Measurements from ENCODE around the gene ABHD1.
"Not testable (repeated sequence)": the region's sequence is repeated elsewhere in the genome, so short reads cannot be mapped to it uniquely, and the experiment has no call there.

ABHD1 gene

DNA sequence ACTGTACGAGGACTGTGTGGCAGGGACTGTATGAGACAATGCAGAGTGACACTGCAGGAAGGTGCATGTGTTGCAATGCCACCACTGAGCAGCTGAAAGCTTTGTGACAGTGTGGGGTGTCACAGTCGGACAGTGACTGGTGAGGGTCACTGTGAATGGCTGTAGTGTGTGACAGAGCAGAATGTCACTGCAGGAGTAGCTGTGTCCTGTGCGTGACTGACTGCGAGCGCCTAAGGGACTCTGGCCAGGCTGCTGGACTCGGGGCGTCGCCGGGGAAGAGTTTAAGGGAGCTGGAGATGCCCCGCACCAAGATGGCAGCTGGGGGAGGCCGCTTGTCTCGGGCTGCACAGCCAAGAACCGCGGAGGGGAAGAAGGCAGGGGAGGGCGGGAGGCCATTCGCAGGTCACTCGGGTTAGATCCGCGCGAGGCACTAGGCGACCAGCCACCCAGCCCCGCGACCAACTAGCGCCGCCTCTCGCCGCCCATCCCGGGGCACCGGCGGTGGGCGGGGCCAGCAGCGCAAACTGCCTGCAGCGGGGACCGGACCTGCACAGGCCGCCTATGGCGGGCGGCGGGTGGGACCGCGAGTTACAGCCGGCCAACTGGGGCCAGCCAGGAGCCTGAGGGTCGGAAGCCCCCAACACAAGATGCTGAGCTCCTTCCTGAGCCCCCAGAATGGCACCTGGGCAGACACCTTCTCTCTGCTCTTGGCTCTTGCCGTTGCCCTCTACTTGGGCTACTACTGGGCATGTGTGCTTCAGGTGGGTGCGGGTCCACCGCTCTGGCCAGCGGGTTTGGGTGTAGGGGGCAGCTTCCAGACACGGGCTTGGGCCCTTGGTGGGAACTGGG, at the start of gene ABHD1:
Gene ABHD1 (plus strand): TSS at position 514 of the 849 bp plus-strand sequence. CDS start 134 bp downstream, at position 648.
- TF ChIP-seq SNAI2 (CRISPR knock-in tag; IDR thresholded peaks at IDR 0.05) (peak; percentile 16; the same call in 1 of the 2 replicates), RARB (CRISPR knock-in tag; IDR thresholded peaks at IDR 0.05) (no peak), CSDC2 (CRISPR knock-in tag; IDR thresholded peaks at IDR 0.05) (0 out of 2 replicates have a peak, but pooled peaks have one; percentile 26)
- peak; percentile 91 for ATAC-seq

DNA sequence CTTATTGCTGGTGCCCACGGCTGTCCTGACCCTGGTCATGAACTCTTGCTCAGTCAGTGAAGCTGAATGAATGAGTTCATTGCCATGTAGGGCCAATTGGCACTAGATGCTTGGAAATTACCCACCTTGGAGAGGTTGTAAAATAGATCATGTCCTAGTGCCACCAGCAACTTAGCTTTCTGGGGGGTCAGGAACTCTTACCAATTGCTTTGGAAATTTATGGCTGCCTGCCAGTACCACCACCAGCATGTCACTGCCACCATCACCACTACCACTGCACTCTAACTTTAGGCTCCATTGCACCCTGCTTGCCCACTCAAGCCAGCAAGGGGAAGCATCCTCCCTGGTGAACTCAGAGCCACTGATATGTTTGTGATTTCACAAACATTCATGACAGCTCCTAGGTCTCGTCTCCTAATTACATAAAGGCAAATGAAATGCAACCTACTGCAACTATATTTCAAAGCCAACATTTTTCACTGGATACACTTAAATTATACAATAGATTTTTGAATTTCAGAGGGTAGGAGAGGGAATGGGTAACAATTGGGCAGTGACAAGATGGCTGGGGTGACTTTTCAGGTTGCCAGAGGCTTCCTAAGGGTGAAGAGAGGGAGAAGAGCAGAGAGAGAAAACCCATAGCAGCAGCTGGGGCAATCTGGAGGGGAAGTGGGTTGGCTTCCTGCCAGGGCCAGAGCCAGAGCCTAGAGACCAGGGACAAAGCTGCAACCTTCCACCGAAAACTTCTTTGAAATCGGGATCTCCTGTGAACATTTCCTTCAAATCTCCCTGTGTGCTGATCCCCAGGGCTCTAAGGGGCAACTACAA, 48.7 kb upstream of the ABHD1 start:
- TF ChIP-seq ZNF70 (CRISPR knock-in tag; IDR thresholded peaks at IDR 0.05) (no peak), CSDC2 (CRISPR knock-in tag; IDR thresholded peaks at IDR 0.05) (no peak), BACH2 (CRISPR knock-in tag; IDR thresholded peaks at IDR 0.05; ENCODE audit: borderline replicate concordance) (no peak), RARB (CRISPR knock-in tag; IDR thresholded peaks at IDR 0.05) (no peak), ARNTL (CRISPR knock-in tag; IDR thresholded peaks at IDR 0.05; ENCODE audit: borderline replicate concordance, low read depth) (no peak), ZFP30 (CRISPR knock-in tag; IDR thresholded peaks at IDR 0.05) (no peak), ISL1 (CRISPR knock-in tag; IDR thresholded peaks at IDR 0.05) (no peak), ESRRG (CRISPR knock-in tag; IDR thresholded peaks at IDR 0.05) (no peak), PPARA (CRISPR knock-in tag; IDR thresholded peaks at IDR 0.05; ENCODE audit: borderline replicate concordance) (no peak), ZNF8 (CRISPR knock-in tag; IDR thresholded peaks at IDR 0.05) (no peak), ZFP3 (CRISPR knock-in tag; IDR thresholded peaks at IDR 0.05) (no peak), OSR1 (CRISPR knock-in tag; IDR thresholded peaks at IDR 0.05) (no peak), CSRNP3 (CRISPR knock-in tag; IDR thresholded peaks at IDR 0.05) (no peak), GLIS3 (CRISPR knock-in tag; IDR thresholded peaks at IDR 0.05) (no peak), TOX (CRISPR knock-in tag; IDR thresholded peaks at IDR 0.05; ENCODE audit: borderline replicate concordance) (no peak), SNAI2 (CRISPR knock-in tag; IDR thresholded peaks at IDR 0.05) (no peak), ZC3H10 (CRISPR knock-in tag; IDR thresholded peaks at IDR 0.05) (no peak), ZNF565 (CRISPR knock-in tag; conservative IDR thresholded peaks at IDR 0.05; ENCODE audit: low read depth) (no peak)
- TF ChIP-seq, protein P1, sequence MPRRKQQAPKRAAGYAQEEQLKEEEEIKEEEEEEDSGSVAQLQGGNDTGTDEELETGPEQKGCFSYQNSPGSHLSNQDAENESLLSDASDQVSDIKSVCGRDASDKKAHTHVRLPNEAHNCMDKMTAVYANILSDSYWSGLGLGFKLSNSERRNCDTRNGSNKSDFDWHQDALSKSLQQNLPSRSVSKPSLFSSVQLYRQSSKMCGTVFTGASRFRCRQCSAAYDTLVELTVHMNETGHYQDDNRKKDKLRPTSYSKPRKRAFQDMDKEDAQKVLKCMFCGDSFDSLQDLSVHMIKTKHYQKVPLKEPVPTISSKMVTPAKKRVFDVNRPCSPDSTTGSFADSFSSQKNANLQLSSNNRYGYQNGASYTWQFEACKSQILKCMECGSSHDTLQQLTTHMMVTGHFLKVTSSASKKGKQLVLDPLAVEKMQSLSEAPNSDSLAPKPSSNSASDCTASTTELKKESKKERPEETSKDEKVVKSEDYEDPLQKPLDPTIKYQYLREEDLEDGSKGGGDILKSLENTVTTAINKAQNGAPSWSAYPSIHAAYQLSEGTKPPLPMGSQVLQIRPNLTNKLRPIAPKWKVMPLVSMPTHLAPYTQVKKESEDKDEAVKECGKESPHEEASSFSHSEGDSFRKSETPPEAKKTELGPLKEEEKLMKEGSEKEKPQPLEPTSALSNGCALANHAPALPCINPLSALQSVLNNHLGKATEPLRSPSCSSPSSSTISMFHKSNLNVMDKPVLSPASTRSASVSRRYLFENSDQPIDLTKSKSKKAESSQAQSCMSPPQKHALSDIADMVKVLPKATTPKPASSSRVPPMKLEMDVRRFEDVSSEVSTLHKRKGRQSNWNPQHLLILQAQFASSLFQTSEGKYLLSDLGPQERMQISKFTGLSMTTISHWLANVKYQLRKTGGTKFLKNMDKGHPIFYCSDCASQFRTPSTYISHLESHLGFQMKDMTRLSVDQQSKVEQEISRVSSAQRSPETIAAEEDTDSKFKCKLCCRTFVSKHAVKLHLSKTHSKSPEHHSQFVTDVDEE (CRISPR knock-in tag; IDR thresholded peaks at IDR 0.05): no peak
- TF ChIP-seq, protein P2, sequence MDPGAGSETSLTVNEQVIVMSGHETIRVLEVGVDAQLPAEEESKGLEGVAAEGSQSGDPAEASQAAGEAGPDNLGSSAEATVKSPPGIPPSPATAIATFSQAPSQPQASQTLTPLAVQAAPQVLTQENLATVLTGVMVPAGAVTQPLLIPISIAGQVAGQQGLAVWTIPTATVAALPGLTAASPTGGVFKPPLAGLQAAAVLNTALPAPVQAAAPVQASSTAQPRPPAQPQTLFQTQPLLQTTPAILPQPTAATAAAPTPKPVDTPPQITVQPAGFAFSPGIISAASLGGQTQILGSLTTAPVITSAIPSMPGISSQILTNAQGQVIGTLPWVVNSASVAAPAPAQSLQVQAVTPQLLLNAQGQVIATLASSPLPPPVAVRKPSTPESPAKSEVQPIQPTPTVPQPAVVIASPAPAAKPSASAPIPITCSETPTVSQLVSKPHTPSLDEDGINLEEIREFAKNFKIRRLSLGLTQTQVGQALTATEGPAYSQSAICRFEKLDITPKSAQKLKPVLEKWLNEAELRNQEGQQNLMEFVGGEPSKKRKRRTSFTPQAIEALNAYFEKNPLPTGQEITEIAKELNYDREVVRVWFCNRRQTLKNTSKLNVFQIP (CRISPR knock-in tag; IDR thresholded peaks at IDR 0.05; ENCODE audit: borderline replicate concordance, low read depth): no peak
- no peak for ATAC-seq

DNA sequence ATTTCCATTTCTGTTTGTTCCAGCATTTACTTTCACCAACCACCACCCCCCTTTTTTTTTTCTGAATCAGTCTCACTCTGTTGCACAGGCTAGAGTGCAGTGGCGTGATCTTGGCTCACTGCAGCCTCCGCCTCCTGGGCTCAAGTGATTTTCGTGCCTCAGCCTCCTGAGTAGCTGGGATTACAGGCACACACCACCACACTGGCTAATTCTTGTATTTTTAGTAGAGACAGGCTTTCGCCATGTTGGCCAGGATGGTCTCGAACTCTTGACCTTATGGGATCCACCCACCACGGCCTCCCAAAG, 48.1 kb upstream of the ABHD1 start:
- not testable (repeated sequence) for ATAC-seq

GRCh38 chr2:27076323-27076722, 47.3 kb upstream of the ABHD1 start:
- ATAC-seq: no peak
- TF ChIP-seq ZFP3 (CRISPR knock-in tag; IDR thresholded peaks at IDR 0.05) (no peak), ZNF565 (CRISPR knock-in tag; conservative IDR thresholded peaks at IDR 0.05; ENCODE audit: low read depth) (no peak), ZC3H10 (CRISPR knock-in tag; IDR thresholded peaks at IDR 0.05) (no peak), RARB (CRISPR knock-in tag; IDR thresholded peaks at IDR 0.05) (no peak), ISL1 (CRISPR knock-in tag; IDR thresholded peaks at IDR 0.05) (no peak), GLIS3 (CRISPR knock-in tag; IDR thresholded peaks at IDR 0.05) (no peak), OSR1 (CRISPR knock-in tag; IDR thresholded peaks at IDR 0.05) (no peak)
- TF ChIP-seq, protein P2 (CRISPR knock-in tag; IDR thresholded peaks at IDR 0.05; ENCODE audit: borderline replicate concordance, low read depth): no peak
